ENCODE results near the gene HSF5. TPM values are rescaled to one million over a fixed set of nuclear protein-coding genes. Genes with fewer than 3 reads are reported as not detected.

The HSF5 gene
- total RNA-seq, 1 experiment from 2014 or later = 0.07 TPM

GRCh38 chr17:58436245-58436644, 52.0 kb downstream of the HSF5 start:
- no peak overlapping the region for H3K27ac Mint-ChIP-seq (ENCODE audit: unreplicated experiment)
- no peak for TF ChIP-seq CTCF (IDR thresholded peaks at IDR 0.05; ENCODE audit: unreplicated experiment)
- no TSS peak for BruUV-seq (replicated peaks)
- no peak overlapping the region for H3K4me3 Mint-ChIP-seq (ENCODE audit: low read depth, unreplicated experiment)
- DNase-seq = no peak
- H3K4me1 Mint-ChIP-seq (ENCODE audit: low read depth, unreplicated experiment) = no peaks in the 10 kb centered on the region
- peaks cover 63% of the 10 kb centered on the region for H3K27me3 Mint-ChIP-seq (ENCODE audit: unreplicated experiment)
- intact Hi-C loops (cut with micrococcal nuclease; ENCODE audit: unreplicated experiment) = no loop called here
- no peaks in the 10 kb centered on the region for H3K36me3 Mint-ChIP-seq (ENCODE audit: insufficient read depth, unreplicated experiment)
- CTCF ChIA-PET = interaction anchor here (0.8 kb wide), 1 partner anchor 85 kb away, joined by 3 read pairs; no protein-coding TSS in a partner anchor
- H3K9me3 Mint-ChIP-seq (ENCODE audit: low read depth, unreplicated experiment) = no peaks in the 10 kb centered on the region

GRCh38 chr17:58432806-58433573, 55.2 kb downstream of the HSF5 start:
- H3K27me3 Mint-ChIP-seq (ENCODE audit: unreplicated experiment) = peaks cover 38% of the 10 kb centered on the region
- H3K4me3 Mint-ChIP-seq (ENCODE audit: low read depth, unreplicated experiment) = no peak overlapping the region
- no peak for TF ChIP-seq CTCF (IDR thresholded peaks at IDR 0.05; ENCODE audit: unreplicated experiment)
- no peaks in the 10 kb centered on the region for H3K4me1 Mint-ChIP-seq (ENCODE audit: low read depth, unreplicated experiment)
- intact Hi-C loops (cut with micrococcal nuclease; ENCODE audit: unreplicated experiment) = no loop called here
- CTCF ChIA-PET = interaction anchor here (0.9 kb wide), 1 partner anchor 16 kb away, joined by 3 read pairs; the partner anchor contains the start of gene RNF43
- DNase-seq = no peak
- BruUV-seq (replicated peaks) = no TSS peak
- H3K9me3 Mint-ChIP-seq (ENCODE audit: low read depth, unreplicated experiment) = no peaks in the 10 kb centered on the region
- no peaks in the 10 kb centered on the region for H3K36me3 Mint-ChIP-seq (ENCODE audit: insufficient read depth, unreplicated experiment)
- no peak overlapping the region for H3K27ac Mint-ChIP-seq (ENCODE audit: unreplicated experiment)

- H3K36me3 Mint-ChIP-seq (ENCODE audit: insufficient read depth, unreplicated experiment) = no peaks in the 10 kb centered on the region
- intact Hi-C loops (cut with micrococcal nuclease; ENCODE audit: unreplicated experiment) = no loop called here
- no peak for TF ChIP-seq CTCF (IDR thresholded peaks at IDR 0.05; ENCODE audit: unreplicated experiment)
- H3K4me3 Mint-ChIP-seq (ENCODE audit: low read depth, unreplicated experiment) = no peak overlapping the region
- H3K4me1 Mint-ChIP-seq (ENCODE audit: low read depth, unreplicated experiment) = no peaks in the 10 kb centered on the region
- no TSS peak for BruUV-seq (replicated peaks)
- CTCF ChIA-PET = interaction anchor here (1.0 kb wide), 1 partner anchor 11 kb away, joined by 3 read pairs; no protein-coding TSS in a partner anchor
- peaks cover 19% of the 10 kb centered on the region for H3K27me3 Mint-ChIP-seq (ENCODE audit: unreplicated experiment)
- H3K9me3 Mint-ChIP-seq (ENCODE audit: low read depth, unreplicated experiment) = no peaks in the 10 kb centered on the region
- no peak overlapping the region for H3K27ac Mint-ChIP-seq (ENCODE audit: unreplicated experiment)
- no peak for DNase-seq
Observed at GRCh38 chr17:58427807-58428206, 60.4 kb downstream of the HSF5 start.

GRCh38 chr17:58421711-58422110, 66.5 kb downstream of the HSF5 start:
- CTCF ChIA-PET = no interaction called here
- no peak for TF ChIP-seq CTCF (IDR thresholded peaks at IDR 0.05; ENCODE audit: unreplicated experiment)
- no peak for DNase-seq
- no TSS peak for BruUV-seq (replicated peaks)
- no peaks in the 10 kb centered on the region for H3K9me3 Mint-ChIP-seq (ENCODE audit: low read depth, unreplicated experiment)
- peaks cover 7% of the 10 kb centered on the region for H3K4me1 Mint-ChIP-seq (ENCODE audit: low read depth, unreplicated experiment)
- intact Hi-C loops (cut with micrococcal nuclease; ENCODE audit: unreplicated experiment) = no loop called here
- H3K27ac Mint-ChIP-seq (ENCODE audit: unreplicated experiment) = no peak overlapping the region
- no peaks in the 10 kb centered on the region for H3K27me3 Mint-ChIP-seq (ENCODE audit: unreplicated experiment)
- H3K36me3 Mint-ChIP-seq (ENCODE audit: insufficient read depth, unreplicated experiment) = peaks cover 10% of the 10 kb centered on the region
- H3K4me3 Mint-ChIP-seq (ENCODE audit: low read depth, unreplicated experiment) = no peak overlapping the region

Data from Calu3 (cell line).